ENCODE measurements around the gene LIFR.

DNA sequence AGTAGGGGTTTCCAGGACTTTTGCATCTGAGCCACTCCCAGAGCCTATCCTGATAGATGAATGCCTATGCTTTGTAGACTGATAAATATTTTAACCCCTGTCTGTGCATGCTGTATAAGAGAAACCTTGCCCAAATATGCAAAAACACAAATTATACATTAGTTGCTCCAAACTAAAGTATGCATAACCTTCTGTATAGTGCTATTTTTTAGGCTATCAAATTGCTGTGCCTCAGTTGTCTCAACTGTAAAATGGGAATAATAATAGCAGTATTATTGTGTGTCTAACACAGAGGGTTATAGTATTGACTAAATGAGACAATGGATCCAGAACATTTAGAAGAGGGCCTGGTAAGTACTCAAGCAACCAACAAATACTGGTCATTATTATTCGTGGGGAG lies 117.7 kb downstream of the LIFR start:
- TF ChIP-seq POLR2A (IDR thresholded peaks at IDR 0.05; ENCODE audit: low read length) (no peak), GATA1 (IDR thresholded peaks at IDR 0.05; ENCODE audit: low read depth, low read length) (no peak)

Data from erythroblast (primary cell).